Measurements from ENCODE around the gene DYNC2H1.

Gene DYNC2H1

GRCh38 chr11:103436131-103436770 is 327.0 kb downstream of the DYNC2H1 start:
- H3K27ac ChIP-seq (ENCODE audit: insufficient read depth, low read depth, low read length, poor library complexity, severe bottlenecking): no peak overlapping the region
- 92 to 95% methylated on average over 3 of the region's 3 CpGs for WGBS, 2 experiments
- H3K36me3 ChIP-seq (ENCODE audit: control insufficient read depth, insufficient read depth, low read length): no peaks in the 10 kb centered on the region
- no peaks in the 10 kb centered on the region for H3K27me3 ChIP-seq (ENCODE audit: control insufficient read depth, insufficient read depth, low read length, poor library complexity, severe bottlenecking)
- no peaks in the 10 kb centered on the region for H3K9me3 ChIP-seq (ENCODE audit: control insufficient read depth, low read length)
- no peak overlapping the region for H3K4me3 ChIP-seq (ENCODE audit: insufficient read depth, low read depth, low read length)
- H3K4me1 ChIP-seq (ENCODE audit: control insufficient read depth, insufficient read depth, low read length): no peaks in the 10 kb centered on the region

- Histone ChIP-seq H3K36me3 (ENCODE audit: control insufficient read depth, insufficient read depth, low read length) (no peaks in the 10 kb centered on the region), H3K4me1 (ENCODE audit: control insufficient read depth, insufficient read depth, low read length) (no peaks in the 10 kb centered on the region)
- 88 to 90% methylated on average over 5 of the region's 5 CpGs for WGBS, 2 experiments
These were observed 331.8 kb downstream of the DYNC2H1 start for GRCh38 chr11:103441021-103441420.

GRCh38 chr11:103448966-103449365 is 339.7 kb downstream of the DYNC2H1 start:
- H3K9me3 ChIP-seq (ENCODE audit: control insufficient read depth, low read length): no peaks in the 10 kb centered on the region
- no peaks in the 10 kb centered on the region for H3K27me3 ChIP-seq (ENCODE audit: control insufficient read depth, insufficient read depth, low read length, poor library complexity, severe bottlenecking)
- WGBS, 2 experiments: 68 to 71% methylated on average over 3 of the region's 3 CpGs
- no peaks in the 10 kb centered on the region for H3K36me3 ChIP-seq (ENCODE audit: control insufficient read depth, insufficient read depth, low read length)
- no peak overlapping the region for H3K4me3 ChIP-seq (ENCODE audit: insufficient read depth, low read depth, low read length)
- no peaks in the 10 kb centered on the region for H3K4me1 ChIP-seq (ENCODE audit: control insufficient read depth, insufficient read depth, low read length)
- H3K27ac ChIP-seq (ENCODE audit: insufficient read depth, low read depth, low read length, poor library complexity, severe bottlenecking): no peak overlapping the region

More at GRCh38 chr11:103441021-103441420, 331.8 kb downstream of the DYNC2H1 start:
- Histone ChIP-seq H3K4me3 (ENCODE audit: insufficient read depth, low read depth, low read length) (no peak overlapping the region), H3K27me3 (ENCODE audit: control insufficient read depth, insufficient read depth, low read length, poor library complexity, severe bottlenecking) (no peaks in the 10 kb centered on the region), H3K9me3 (ENCODE audit: control insufficient read depth, low read length) (no peaks in the 10 kb centered on the region), H3K27ac (ENCODE audit: insufficient read depth, low read depth, low read length, poor library complexity, severe bottlenecking) (no peak overlapping the region)

- H3K4me3 ChIP-seq (ENCODE audit: insufficient read depth, low read depth, low read length): no peak overlapping the region
- no peaks in the 10 kb centered on the region for H3K27me3 ChIP-seq (ENCODE audit: control insufficient read depth, insufficient read depth, low read length, poor library complexity, severe bottlenecking)
- no peaks in the 10 kb centered on the region for H3K4me1 ChIP-seq (ENCODE audit: control insufficient read depth, insufficient read depth, low read length)
- H3K9me3 ChIP-seq (ENCODE audit: control insufficient read depth, low read length): no peaks in the 10 kb centered on the region
- WGBS, 2 experiments: 48 to 52% methylated on average over 2 to 3 of the region's 4 CpGs
- no peak overlapping the region for H3K27ac ChIP-seq (ENCODE audit: insufficient read depth, low read depth, low read length, poor library complexity, severe bottlenecking)
- no peaks in the 10 kb centered on the region for H3K36me3 ChIP-seq (ENCODE audit: control insufficient read depth, insufficient read depth, low read length)
These were observed 341.0 kb downstream of the DYNC2H1 start for GRCh38 chr11:103450241-103450640.

GRCh38 chr11:103453126-103453525 is 343.9 kb downstream of the DYNC2H1 start:
- Histone ChIP-seq H3K4me3 (ENCODE audit: insufficient read depth, low read depth, low read length) (no peak overlapping the region), H3K4me1 (ENCODE audit: control insufficient read depth, insufficient read depth, low read length) (no peaks in the 10 kb centered on the region), H3K27me3 (ENCODE audit: control insufficient read depth, insufficient read depth, low read length, poor library complexity, severe bottlenecking) (no peaks in the 10 kb centered on the region), H3K9me3 (ENCODE audit: control insufficient read depth, low read length) (no peaks in the 10 kb centered on the region), H3K27ac (ENCODE audit: insufficient read depth, low read depth, low read length, poor library complexity, severe bottlenecking) (no peak overlapping the region), H3K36me3 (ENCODE audit: control insufficient read depth, insufficient read depth, low read length) (no peaks in the 10 kb centered on the region)
- 100% methylated on average over 1 to 2 of the region's 3 CpGs for WGBS, 2 experiments

- H3K27me3 ChIP-seq (ENCODE audit: control insufficient read depth, insufficient read depth, low read length, poor library complexity, severe bottlenecking): no peaks in the 10 kb centered on the region
- no peaks in the 10 kb centered on the region for H3K9me3 ChIP-seq (ENCODE audit: control insufficient read depth, low read length)
- H3K4me3 ChIP-seq (ENCODE audit: insufficient read depth, low read depth, low read length): no peak overlapping the region
- no peaks in the 10 kb centered on the region for H3K4me1 ChIP-seq (ENCODE audit: control insufficient read depth, insufficient read depth, low read length)
- 93 to 100% methylated on average over 2 of the region's 4 CpGs for WGBS, 2 experiments
- no peaks in the 10 kb centered on the region for H3K36me3 ChIP-seq (ENCODE audit: control insufficient read depth, insufficient read depth, low read length)
- H3K27ac ChIP-seq (ENCODE audit: insufficient read depth, low read depth, low read length, poor library complexity, severe bottlenecking): no peak overlapping the region
These were observed 344.9 kb downstream of the DYNC2H1 start for GRCh38 chr11:103453915-103454709.

GRCh38 chr11:103464420-103464819 is 355.2 kb downstream of the DYNC2H1 start:
- Histone ChIP-seq H3K27me3 (ENCODE audit: control insufficient read depth, insufficient read depth, low read length, poor library complexity, severe bottlenecking) (no peaks in the 10 kb centered on the region), H3K27ac (ENCODE audit: insufficient read depth, low read depth, low read length, poor library complexity, severe bottlenecking) (no peak overlapping the region), H3K36me3 (ENCODE audit: control insufficient read depth, insufficient read depth, low read length) (no peaks in the 10 kb centered on the region), H3K4me1 (ENCODE audit: control insufficient read depth, insufficient read depth, low read length) (no peaks in the 10 kb centered on the region), H3K4me3 (ENCODE audit: insufficient read depth, low read depth, low read length) (no peak overlapping the region), H3K9me3 (ENCODE audit: control insufficient read depth, low read length) (no peaks in the 10 kb centered on the region)
- 100% methylated on average over 1 of the region's 1 CpG; no CpG with 5 or more reads in 1 of the 2 experiments for WGBS, 2 experiments

GRCh38 chr11:103465555-103466140 is 356.4 kb downstream of the DYNC2H1 start:
- Histone ChIP-seq H3K27ac (ENCODE audit: insufficient read depth, low read depth, low read length, poor library complexity, severe bottlenecking) (no peak overlapping the region), H3K4me1 (ENCODE audit: control insufficient read depth, insufficient read depth, low read length) (no peaks in the 10 kb centered on the region), H3K36me3 (ENCODE audit: control insufficient read depth, insufficient read depth, low read length) (no peaks in the 10 kb centered on the region), H3K27me3 (ENCODE audit: control insufficient read depth, insufficient read depth, low read length, poor library complexity, severe bottlenecking) (no peaks in the 10 kb centered on the region), H3K9me3 (ENCODE audit: control insufficient read depth, low read length) (no peaks in the 10 kb centered on the region), H3K4me3 (ENCODE audit: insufficient read depth, low read depth, low read length) (no peak overlapping the region)
- WGBS, 2 experiments: 82 to 89% methylated on average over 1 to 3 of the region's 3 CpGs

- Histone ChIP-seq H3K4me1 (ENCODE audit: control insufficient read depth, insufficient read depth, low read length) (no peaks in the 10 kb centered on the region), H3K9me3 (ENCODE audit: control insufficient read depth, low read length) (no peaks in the 10 kb centered on the region), H3K27ac (ENCODE audit: insufficient read depth, low read depth, low read length, poor library complexity, severe bottlenecking) (no peak overlapping the region), H3K27me3 (ENCODE audit: control insufficient read depth, insufficient read depth, low read length, poor library complexity, severe bottlenecking) (no peaks in the 10 kb centered on the region), H3K36me3 (ENCODE audit: control insufficient read depth, insufficient read depth, low read length) (no peaks in the 10 kb centered on the region), H3K4me3 (ENCODE audit: insufficient read depth, low read depth, low read length) (no peak overlapping the region)
- 94 to 96% methylated on average over 4 of the region's 4 CpGs for WGBS, 2 experiments
These were observed 362.3 kb downstream of the DYNC2H1 start for GRCh38 chr11:103471546-103471945.

- H3K27ac ChIP-seq (ENCODE audit: insufficient read depth, low read depth, low read length, poor library complexity, severe bottlenecking): no peak overlapping the region
- no peaks in the 10 kb centered on the region for H3K9me3 ChIP-seq (ENCODE audit: control insufficient read depth, low read length)
- no peak overlapping the region for H3K4me3 ChIP-seq (ENCODE audit: insufficient read depth, low read depth, low read length)
- 80 to 100% methylated on average over 1 to 2 of the region's 2 CpGs for WGBS, 2 experiments
- H3K4me1 ChIP-seq (ENCODE audit: control insufficient read depth, insufficient read depth, low read length): no peaks in the 10 kb centered on the region
- H3K27me3 ChIP-seq (ENCODE audit: control insufficient read depth, insufficient read depth, low read length, poor library complexity, severe bottlenecking): no peaks in the 10 kb centered on the region
- H3K36me3 ChIP-seq (ENCODE audit: control insufficient read depth, insufficient read depth, low read length): no peaks in the 10 kb centered on the region
These were observed 367.6 kb downstream of the DYNC2H1 start for GRCh38 chr11:103476874-103477273.

All from ectodermal cell (in vitro differentiated cells).